IPS-NIHi7 (cell line): ENCODE results near the gene RCBTB2.

Experiments used
- DNase-seq: peaks from one replicate; pipeline ENCODE4 v3.0.0; 2012; ENCODE audit warnings: mixed read lengths; ENCODE audit errors: extremely low spot score

RCBTB2 gene

DNA sequence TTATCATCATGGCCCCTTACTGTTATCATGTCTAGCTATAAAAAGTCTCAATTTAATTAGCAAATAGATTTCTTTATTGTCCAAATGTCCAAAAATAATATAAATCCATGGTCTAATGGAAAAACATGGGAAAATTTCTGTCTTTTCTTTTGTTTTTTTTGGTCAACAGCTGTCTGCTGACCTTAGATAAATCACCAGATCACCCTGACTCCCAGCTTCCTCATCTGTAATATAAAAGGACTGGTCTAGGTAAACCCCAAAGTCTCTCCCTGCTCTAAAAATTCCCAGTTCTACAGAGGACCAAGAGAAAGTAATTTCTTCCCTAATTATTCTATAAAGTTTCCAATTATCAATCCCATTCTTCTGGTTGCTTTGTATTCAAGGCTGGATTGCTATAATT, 30.7 kb upstream of the RCBTB2 start:
- no peak for DNase-seq

DNA sequence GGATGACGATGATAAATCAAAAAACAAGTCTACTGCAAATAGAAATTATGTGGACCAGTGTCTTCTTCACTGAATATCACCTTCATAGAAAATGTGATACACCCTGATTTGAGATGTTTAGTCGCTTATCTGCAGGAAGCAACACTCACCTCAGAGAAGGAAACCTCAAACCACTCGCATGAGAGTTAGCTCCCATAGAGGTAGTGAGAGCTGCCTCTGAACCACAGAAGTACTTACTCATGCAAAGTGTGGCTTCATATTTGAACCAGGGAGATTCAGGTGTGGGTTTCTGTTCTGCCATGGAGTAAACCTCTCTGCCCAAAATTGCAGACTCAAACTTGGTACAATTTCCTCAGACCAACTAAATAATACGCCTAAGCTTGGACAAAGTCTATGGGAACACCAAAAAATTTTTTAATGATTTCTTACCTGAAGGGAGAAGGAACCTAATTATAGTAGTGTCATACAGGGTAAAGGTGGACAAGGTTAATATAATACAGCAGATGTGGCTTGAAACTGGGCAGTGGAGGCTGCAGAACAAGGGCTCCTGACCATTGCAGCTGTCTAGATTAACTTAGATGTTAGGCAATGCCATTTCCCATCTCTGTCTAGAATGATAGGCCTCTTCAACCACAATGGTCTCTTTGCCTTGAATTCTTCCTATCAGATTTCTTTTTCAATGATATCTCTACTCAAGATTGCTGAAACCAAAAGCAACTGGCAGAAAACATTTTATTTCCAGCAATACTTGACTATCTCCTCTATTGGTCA, 29.6 kb upstream of the RCBTB2 start:
- no peak for DNase-seq

DNA sequence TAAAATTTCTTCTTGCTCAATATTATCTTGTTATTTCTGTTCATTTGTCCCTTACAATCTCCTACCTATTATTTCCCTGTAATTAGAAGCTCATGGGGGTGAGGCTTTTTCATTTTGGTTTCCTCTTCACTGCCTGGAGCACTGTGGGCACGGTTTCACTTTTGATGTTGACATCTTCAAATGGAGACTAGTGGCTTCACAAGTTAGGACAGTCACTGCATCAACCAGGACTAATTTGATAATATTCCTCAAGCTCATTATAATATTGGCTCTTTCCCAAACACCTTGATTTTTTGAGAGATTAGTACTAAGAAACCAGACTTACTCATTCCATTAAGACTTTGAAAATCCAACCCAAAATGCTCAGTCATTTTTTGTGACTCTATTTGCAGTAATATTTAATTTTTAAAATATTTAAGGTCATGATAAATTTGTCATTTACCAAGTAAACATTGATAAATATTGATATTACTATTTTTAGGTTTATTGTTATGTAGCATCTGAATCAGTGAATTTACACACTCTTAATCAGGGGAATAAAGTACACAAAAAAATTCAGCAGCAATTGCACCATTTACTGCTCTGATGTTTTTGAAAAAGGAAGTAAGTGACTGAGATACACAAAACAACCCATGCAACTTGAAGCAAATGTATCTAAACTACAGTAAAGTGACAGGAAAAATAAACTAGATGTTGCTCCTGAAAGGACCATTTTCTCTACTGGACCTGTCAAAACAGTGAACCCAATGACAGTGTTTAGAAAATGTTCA, 28.8 kb upstream of the RCBTB2 start:
- no peak for DNase-seq

DNA sequence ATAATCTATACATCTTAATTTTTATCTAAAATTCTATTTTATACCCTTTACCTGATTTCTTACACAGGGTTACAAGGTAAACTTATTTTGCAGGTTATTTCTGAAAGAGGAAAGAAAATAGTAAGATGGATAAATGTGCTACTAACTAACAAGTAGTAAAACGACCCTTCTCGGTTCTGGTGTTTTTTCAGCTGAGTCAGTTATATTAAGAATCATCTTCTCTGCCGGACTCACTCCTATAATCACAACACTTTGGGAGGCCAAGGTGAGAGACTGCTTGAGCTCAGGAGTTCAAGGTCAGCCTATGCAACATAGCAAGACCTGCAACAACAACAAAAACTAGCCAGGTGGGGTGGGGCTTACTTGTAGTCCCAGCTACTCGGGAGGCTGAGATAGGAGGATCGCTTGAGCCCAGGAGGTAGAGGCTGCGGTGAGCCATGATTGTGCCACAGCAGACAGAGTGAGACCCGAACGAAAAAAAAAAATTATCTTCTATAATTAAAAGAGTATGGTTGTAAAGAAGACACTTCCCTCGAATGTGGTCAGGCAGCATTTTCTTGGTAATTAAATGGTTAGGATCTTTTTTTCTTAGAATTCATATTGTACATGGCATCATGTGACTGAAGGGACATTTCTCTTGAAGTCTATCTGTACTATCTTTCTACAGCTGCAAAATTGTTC, 27.9 kb upstream of the RCBTB2 start:
- DNase-seq = no peak

DNA sequence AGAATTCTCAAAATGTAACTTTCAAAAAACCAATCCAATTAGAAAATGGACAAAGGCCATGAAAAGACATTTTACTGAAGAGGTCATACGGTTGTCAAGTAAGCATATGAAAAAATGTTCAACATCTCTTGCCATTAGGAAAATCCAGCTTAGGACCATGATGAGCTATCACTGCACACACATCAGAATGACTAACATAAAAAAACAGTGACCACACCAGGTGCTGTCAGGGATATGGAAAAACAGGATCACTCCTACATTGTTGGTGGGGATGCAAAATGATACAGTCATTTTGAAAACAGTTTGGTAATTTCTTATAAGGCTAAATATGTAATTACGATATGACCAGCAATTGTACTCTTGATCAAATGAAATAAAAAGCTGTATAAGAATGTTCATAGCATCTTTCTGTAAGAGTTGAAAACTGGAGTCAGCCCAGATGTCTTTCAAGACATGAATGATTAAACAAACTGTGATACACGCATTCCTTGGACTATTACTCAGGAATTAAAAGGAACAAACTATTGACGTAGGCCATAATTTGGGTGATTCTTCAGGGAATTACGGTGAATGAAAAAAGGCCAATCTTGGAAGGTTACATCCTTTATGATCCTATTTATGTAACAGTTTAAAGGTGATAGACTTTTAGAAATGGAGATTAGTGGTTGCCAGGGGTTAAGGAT, 26.9 kb upstream of the RCBTB2 start:
- DNase-seq = no peak

DNA sequence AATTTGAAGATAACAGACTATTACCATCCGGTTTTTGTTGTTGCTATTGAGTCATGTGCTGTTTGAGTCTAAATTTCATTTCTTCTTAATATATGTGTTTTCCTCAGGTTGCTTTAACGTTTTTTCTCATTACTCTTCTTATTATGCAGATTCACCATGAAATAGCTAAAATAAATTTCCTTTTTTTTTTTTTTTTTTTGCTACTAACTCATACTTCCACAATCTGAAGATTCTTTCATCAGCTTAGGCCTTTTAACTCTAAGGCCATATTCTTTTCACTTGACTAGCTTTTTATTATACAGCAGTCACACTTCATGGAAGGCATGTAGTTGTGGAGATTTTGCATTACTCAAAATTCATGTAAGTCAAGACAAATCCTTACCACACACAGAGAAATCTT, 23.9 kb upstream of the RCBTB2 start:
- no peak for DNase-seq

DNA sequence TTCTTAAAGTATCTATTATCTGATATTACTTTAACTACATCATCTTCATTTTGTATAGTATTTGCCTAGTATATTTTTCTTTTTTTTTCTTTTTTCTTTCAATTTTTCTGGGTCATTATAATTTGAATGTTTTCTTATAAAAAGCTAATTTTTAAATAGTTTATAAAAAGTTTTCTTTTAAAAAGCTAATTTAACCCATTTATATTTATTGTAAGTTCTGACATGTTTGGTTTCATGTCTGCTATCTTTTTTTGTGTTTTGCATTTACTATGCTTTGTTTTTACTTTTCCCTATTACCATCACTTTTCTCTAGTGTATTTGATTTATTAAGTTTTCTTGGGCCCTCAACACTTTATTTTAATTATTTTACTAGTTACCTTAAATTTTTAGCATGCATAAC, 22.6 kb upstream of the RCBTB2 start:
- DNase-seq = no peak

DNA sequence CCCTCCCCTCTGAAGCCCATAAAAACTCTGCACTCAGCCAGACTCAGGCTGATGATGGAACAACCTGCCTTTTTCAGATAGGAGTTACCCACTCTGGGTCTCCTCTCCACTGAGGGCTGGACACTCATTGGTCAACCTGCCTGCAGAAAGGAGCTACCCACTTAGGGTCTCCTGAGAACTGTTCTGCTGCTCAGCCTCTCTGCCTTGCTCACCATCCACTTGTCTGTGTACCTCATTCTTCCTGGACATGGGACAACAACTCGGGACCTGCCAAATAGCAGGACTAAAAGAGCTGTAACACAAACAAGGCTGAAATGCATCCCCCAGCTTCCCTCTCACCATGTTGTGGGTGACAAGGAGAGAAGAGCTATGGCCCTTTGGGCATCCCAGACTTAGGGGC, 18.4 kb upstream of the RCBTB2 start:
- DNase-seq = no peak

DNA sequence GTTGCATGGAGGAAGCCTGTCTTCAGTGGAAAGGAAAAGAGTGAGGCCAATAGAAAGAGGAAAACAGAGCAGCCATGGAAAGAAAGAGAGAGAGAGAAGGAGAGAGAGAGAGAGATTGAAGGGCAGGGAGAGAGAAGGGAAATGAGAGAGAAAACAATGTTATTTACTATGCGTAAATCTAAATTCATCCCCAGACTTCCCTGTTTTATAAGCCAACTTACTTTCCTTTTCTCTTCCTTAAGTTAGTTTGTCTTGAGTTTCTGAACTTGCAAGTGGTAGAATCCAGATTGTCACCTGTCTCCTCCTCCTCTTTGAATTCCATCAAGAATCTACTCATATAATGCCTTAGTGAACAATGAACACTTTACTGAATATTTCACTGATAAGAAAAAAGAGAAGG, 16.8 kb upstream of the RCBTB2 start:
- no peak for DNase-seq

DNA sequence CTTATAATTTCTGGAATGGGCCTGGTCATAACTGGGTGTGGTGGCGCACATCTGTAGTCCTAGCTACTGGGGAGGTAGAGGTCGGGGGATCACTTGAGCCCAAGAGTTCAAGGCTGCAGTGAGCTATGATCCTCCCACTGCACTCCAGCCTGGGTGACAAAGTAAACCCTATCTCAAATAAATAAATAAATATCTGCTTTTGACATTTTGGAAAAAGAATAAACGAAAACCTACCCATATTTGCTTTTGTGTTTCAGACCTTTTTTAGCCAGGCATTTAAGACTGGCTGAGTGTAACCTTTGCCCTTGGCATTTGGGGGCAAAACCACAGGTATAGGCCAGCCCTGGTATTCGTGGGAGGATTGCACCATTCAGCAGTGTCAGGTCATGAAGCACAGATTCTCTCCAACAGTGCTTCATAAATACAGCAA, 14.8 kb upstream of the RCBTB2 start:
- DNase-seq = no peak

DNA sequence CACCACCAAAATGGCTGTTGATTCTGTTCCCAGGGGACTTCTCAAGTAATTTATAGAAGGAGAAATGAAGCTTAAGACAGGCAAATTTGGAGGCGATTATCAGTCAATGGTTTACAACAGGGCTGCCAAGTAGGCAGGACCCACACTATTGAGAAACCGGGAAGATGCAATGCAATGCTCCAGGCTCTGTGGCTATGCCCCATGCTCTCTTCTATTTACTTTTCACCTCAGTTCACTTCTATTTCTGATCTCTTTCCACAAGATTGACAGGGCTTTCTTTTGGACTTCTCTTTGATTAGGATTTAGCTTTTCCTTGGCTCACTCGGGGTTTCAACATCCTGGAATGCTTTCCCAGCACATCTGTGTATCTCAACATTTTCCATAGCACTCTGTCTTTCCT, 12.7 kb upstream of the RCBTB2 start:
- no peak for DNase-seq

DNA sequence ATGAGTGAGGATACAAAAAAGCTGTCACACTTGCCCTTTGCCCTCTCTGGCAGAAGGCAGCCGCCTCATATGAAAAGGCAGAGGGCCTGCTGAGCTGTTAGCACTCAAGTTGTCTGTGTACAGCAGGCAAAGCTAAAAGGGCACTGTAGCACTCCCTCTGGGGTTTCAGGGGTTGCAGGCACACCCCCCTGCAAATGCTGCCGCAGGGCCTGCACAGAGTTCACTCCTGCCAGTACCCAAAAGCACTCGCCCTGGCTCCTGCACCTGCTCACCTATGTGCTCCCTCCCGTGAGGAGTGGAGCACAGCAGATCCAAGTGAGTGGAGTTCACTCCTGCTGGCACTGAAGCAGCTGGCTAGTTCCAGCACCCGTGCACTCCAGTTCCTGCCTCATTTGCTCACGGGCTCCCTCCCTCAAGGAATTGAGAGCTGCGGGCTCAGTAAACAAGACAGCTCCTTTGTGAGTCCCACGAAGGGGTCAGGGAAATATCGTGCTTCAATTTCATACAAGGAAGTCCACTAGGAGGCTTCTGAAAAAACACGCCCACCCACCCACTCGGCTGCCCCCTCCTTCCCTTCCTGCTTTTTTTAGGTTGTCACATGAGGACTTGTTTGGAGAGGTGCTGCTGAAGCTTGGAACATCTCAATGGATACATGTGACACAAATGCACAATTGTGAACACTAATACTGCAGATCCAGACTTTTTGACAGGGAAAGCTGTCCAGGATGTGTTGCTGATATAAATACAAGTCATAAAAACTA, 9.9 kb upstream of the RCBTB2 start:
- DNase-seq = no peak

DNA sequence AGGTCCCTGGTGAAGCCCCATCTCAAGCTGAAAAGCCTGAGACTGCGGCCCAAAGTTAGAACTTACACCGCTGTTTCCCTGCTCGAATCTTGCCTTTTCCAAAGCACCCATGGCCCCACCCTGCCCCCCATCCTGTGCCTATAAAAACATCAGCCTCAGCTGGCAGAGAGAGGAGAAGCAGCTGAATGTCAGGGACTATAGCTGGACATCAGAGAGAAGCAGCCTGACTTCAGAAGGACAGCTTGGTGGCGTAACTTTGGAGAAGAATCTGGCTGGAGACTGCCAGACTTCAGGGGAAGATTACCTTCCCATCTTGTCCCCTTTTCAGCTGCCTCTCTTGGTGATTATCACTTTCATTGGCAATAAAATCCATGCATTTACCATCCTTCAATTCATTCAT, 9.3 kb upstream of the RCBTB2 start:
- no peak for DNase-seq

DNA sequence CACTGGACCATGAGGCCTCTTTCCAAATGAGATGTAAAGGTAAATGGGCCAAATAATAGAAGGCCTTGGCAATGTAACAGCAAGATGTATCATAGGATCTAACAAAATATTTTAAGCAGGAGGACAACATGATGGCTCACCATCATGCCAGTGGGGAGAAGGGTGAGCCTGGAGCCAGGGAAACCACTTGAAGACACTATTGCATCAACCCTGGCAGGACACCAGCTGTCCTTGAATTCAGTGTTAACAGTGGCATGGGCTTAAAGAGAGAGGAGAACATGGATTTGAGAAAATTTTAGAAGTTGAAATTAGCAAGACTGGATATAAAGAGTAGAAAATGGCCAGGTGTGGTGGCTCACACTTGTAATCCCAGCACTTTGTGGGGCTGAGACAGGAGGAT, 6.7 kb upstream of the RCBTB2 start:
- DNase-seq = no peak

DNA sequence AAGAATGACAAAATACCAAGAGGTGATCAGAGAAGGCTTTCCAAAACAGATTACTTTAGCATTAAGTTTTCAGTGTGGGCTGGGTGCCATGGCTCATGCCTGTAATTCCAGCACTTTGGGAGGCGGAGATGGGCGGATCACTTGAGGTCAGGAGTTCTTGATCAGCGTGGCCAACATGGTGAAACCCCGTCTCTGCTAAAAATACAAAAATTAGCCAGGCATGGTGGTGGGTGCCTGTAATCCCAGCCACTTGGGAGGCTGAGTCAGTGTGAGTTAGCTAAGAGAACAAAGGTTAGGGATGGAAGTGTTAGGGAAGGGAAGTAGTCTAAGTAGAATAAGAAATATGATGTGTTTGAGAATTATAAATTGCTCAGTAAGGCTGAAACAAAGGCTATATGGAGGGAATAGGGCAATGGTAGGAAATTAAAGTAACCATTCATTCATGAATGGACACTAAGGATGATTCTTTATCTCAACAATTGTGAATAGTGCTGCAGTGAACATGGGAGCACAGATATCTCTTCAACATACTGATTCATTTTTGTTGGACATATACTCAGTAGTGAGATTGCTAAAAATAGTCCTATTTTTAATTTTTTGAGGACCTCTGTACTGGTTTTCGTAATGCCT, 3.9 kb upstream of the RCBTB2 start:
- no peak for DNase-seq

DNA sequence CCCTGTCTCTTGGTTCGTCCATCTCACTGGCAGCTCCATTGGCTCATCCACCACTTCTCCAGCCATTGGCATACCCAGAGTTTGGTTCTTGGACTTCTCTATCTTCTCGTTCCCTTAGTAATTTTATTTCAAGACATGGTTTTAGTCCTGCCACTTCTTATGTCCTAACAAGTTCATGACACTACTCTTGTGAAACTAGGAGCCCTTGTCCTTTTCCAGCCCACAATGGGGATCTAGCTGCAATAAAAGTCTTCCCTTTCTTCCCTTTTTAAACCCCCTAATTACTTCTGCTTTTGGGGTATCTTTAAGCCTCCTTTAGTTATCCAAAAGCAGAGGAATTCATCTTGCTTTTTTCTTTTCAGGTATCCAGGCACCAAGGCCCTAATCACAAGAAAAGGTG, 2.9 kb upstream of the RCBTB2 start:
- no peak for DNase-seq

DNA sequence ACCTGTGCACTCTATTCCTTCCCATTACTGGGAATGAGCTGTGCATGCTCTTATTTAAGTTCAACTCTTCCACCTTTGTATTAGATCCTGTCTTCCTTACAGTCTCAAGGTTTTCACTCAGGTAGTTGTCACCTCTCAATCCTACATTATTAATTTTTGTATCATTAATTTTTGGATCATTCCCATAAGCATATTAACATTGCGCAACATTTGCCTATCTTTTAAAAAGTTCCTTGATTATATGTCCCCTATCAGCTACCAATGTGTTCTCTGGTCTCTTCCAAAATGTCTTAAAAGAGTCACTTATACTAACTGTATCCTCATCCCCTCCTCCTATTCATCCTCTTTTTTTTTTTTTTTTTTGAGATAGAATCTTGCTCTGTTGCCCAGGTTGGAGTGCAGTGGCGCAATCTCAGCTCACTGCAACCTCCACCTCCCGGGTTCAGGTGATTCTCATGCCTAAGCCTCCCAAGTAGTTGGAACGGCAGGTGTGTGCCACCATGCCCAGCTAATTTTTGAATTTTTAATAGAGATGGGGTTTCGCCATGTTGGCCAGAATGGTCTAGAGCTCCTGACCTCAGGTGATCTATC, 2.1 kb upstream of the RCBTB2 start:
- no peak for DNase-seq

DNA sequence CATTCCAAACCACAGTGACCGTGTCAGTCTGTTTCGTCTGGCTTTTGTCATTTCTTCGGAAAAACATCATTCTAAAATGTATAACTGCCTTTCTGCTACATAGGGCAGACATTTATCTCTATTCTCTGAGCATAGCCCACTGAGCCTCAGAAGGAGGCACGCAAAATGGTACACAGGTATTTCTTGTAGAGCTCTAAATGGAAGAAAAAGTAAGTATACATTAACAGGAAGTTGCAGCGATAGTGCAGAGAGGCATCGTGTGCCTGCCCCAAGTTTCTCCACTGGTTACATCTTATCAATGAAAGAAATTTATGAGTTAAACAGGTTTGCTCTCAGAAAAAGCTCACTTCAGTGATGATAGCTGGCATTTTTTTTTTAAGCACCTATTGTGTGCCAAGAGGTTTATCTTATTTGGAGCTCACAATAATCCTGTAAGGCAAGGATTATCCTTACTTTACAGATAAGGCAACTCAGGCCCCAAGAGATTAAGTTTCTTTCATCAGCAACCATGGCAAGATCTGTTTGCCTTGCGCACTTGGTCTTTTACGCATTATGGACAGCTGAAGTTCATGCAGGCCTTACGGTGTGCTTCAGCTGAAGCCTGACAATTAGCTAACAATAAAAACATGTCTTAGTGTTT, 1.2 kb upstream of the RCBTB2 start:
- DNase-seq = no peak

DNA sequence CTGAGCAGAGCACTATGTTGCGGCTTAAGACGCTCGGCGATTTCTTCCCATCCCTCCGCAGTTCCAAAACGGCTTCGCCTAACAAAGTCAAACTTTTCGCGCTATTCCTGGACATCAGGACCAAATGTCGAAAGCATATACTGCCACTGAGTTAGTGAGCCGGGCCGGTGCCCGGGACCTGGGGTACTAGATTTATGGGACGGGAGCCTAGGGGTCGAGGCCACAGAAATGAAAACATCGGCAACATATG, 699 bp downstream of the RCBTB2 start:
- DNase-seq = no peak
